ENCODE data around the gene EEF1AKMT3.

The EEF1AKMT3 gene

DNA sequence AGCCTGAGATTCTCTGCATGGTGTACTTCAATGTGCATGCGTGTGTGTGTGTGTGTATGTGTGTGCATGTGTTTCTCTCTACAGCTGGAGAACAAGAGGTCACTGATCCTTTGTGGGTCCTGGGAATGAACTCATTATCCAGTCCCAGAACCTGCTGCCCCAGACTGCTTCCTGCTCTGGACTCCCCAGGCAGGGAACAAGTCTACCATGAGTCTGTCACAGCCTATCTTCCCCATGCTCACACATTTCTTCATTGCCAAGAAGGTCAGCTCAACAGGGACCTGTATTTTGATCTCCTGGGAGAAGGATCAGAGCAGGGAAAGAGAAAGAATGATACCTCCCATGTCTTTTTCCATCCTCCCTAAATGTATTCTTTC is 31.0 kb upstream of the EEF1AKMT3 start:
- Histone ChIP-seq H4K20me1 (ENCODE audit: insufficient read depth, low read length) (no peaks in the 10 kb centered on the region), H3K4me3 (ENCODE audit: low read depth, low read length, poor library complexity, severe bottlenecking) (peak overlapping the region; percentile 74), H3K27me3 (ENCODE audit: insufficient read depth, low read length) (no peaks in the 10 kb centered on the region), H3F3A (ENCODE audit: insufficient read depth, low read length) (no peaks in the 10 kb centered on the region; the same call in 1 of the 2 replicates), H3K79me2 (ENCODE audit: insufficient read depth, low read length) (no peaks in the 10 kb centered on the region), H3K36me3 (ENCODE audit: insufficient read depth, low read length) (peaks cover 4% of the 10 kb centered on the region; the same call in 1 of the 2 replicates), H3K9me2 (ENCODE audit: low read depth, low read length) (no peaks in the 10 kb centered on the region), H3K4me2 (ENCODE audit: low read length) (peak overlapping the region; percentile 82), H3K9ac (ENCODE audit: low read length) (peak overlapping the region; percentile 71), H3K9me3 (ENCODE audit: low read length) (no peaks in the 10 kb centered on the region), H2AFZ (ENCODE audit: low read length) (no peak overlapping the region), H3K4me1 (ENCODE audit: insufficient read depth, low read length, severe bottlenecking) (peaks cover 57% of the 10 kb centered on the region), H3K27ac (ENCODE audit: low read depth, low read length, poor library complexity, severe bottlenecking) (peak overlapping the region; percentile 56)
- TF ChIP-seq, protein P1, sequence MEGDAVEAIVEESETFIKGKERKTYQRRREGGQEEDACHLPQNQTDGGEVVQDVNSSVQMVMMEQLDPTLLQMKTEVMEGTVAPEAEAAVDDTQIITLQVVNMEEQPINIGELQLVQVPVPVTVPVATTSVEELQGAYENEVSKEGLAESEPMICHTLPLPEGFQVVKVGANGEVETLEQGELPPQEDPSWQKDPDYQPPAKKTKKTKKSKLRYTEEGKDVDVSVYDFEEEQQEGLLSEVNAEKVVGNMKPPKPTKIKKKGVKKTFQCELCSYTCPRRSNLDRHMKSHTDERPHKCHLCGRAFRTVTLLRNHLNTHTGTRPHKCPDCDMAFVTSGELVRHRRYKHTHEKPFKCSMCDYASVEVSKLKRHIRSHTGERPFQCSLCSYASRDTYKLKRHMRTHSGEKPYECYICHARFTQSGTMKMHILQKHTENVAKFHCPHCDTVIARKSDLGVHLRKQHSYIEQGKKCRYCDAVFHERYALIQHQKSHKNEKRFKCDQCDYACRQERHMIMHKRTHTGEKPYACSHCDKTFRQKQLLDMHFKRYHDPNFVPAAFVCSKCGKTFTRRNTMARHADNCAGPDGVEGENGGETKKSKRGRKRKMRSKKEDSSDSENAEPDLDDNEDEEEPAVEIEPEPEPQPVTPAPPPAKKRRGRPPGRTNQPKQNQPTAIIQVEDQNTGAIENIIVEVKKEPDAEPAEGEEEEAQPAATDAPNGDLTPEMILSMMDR (IDR thresholded peaks at IDR 0.05; ENCODE audit: low read length), result no peak
- TF ChIP-seq EZH2 (IDR thresholded peaks at IDR 0.05; ENCODE audit: borderline replicate concordance, low read length), result no peak

DNA sequence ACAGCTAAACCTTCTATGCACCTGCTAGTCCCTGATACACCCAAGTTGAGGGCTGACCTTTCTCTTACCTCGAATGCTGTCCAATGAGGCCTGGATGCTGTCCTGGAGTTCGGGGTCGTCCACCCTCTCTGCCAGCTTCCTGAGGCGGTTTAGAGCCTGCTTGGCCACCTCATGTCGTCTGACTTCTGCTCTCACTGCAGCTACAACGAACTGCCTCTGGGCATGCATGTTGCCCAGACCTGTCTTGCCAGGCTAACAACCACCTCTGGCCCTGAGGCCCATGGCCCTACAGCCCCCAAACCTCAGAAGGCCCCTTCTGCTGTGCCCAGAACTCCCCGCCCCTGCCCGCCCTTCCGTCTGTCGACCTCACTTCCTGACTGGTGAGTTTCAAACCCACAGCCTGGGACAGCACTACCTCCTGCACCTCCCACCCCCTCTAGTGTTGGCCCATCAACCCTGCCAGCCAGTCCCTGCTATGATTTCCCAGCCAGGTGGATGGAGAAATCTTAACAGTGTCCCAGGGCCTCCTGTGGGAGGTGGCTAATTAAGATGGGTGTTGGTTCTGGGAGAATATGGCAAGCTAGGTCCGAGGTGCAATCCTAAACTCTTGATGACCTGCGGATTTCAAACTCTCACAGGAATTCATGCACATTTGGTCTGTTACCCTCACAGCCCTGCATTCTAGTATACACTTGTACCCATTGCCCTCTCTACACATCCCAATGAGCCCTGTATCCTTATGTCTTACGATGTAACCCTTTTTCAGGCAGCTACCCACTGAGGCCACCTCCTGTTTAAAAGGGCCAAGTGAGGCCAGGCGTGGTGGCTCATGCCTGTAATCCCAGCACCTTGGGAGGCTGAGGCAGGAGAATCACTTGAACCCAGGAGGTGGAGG is 30.3 kb upstream of the EEF1AKMT3 start:
- peak overlapping the region; percentile 82 for H3K4me2 ChIP-seq (ENCODE audit: low read length)

DNA sequence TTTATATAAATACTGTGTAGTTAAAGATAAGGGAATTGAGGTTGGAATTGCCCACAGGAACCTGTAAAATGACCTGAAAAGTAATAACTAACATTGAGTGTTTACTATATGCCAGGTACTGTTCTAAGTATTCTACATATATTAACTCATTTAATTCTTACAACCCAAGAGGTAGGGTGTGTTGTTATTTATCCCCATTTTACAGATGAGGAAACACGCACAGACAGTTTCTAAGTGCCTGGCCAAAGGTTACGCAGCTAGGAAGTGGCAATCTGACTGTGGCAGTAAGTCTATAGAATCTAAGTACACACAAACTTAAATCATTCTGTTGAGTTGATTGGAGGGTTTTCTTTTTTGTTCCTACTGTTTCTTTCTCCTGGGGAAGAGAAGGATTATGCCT is 28.6 kb upstream of the EEF1AKMT3 start:
- Histone ChIP-seq H3K36me3 (ENCODE audit: insufficient read depth, low read length) (peaks cover 28% of the 10 kb centered on the region), H3F3A (ENCODE audit: insufficient read depth, low read length) (no peaks in the 10 kb centered on the region; the same call in 1 of the 2 replicates), H3K4me2 (ENCODE audit: low read length) (peak overlapping the region; percentile 79), H3K4me1 (ENCODE audit: insufficient read depth, low read length, severe bottlenecking) (peaks cover 57% of the 10 kb centered on the region), H3K79me2 (ENCODE audit: insufficient read depth, low read length) (no peaks in the 10 kb centered on the region), H3K27me3 (ENCODE audit: insufficient read depth, low read length) (no peaks in the 10 kb centered on the region), H3K9ac (ENCODE audit: low read length) (peak overlapping the region; percentile 83), H3K9me2 (ENCODE audit: low read depth, low read length) (no peaks in the 10 kb centered on the region), H2AFZ (ENCODE audit: low read length) (peak overlapping the region; percentile 5; the same call in 1 of the 2 replicates), H4K20me1 (ENCODE audit: insufficient read depth, low read length) (no peaks in the 10 kb centered on the region), H3K9me3 (ENCODE audit: low read length) (no peaks in the 10 kb centered on the region), H3K4me3 (ENCODE audit: low read depth, low read length, poor library complexity, severe bottlenecking) (peak overlapping the region; percentile 72), H3K27ac (ENCODE audit: low read depth, low read length, poor library complexity, severe bottlenecking) (peak overlapping the region; percentile 64)
- no peak for TF ChIP-seq EZH2 (IDR thresholded peaks at IDR 0.05; ENCODE audit: borderline replicate concordance, low read length)
- TF ChIP-seq, protein P1 (IDR thresholded peaks at IDR 0.05; ENCODE audit: low read length), result no peak

More for the DNA sequence above, 30.3 kb upstream of the EEF1AKMT3 start:
- Histone ChIP-seq H2AFZ (ENCODE audit: low read length) (no peak overlapping the region), H4K20me1 (ENCODE audit: insufficient read depth, low read length) (no peaks in the 10 kb centered on the region), H3K79me2 (ENCODE audit: insufficient read depth, low read length) (no peaks in the 10 kb centered on the region), H3K9me3 (ENCODE audit: low read length) (no peaks in the 10 kb centered on the region), H3K27me3 (ENCODE audit: insufficient read depth, low read length) (no peaks in the 10 kb centered on the region), H3F3A (ENCODE audit: insufficient read depth, low read length) (no peaks in the 10 kb centered on the region; the same call in 1 of the 2 replicates), H3K27ac (ENCODE audit: low read depth, low read length, poor library complexity, severe bottlenecking) (peak overlapping the region; percentile 56), H3K36me3 (ENCODE audit: insufficient read depth, low read length) (peaks cover 11% of the 10 kb centered on the region), H3K4me3 (ENCODE audit: low read depth, low read length, poor library complexity, severe bottlenecking) (peak overlapping the region; percentile 74), H3K4me1 (ENCODE audit: insufficient read depth, low read length, severe bottlenecking) (peaks cover 57% of the 10 kb centered on the region), H3K9ac (ENCODE audit: low read length) (peak overlapping the region; percentile 71), H3K9me2 (ENCODE audit: low read depth, low read length) (no peaks in the 10 kb centered on the region)
- TF ChIP-seq, protein P1 (IDR thresholded peaks at IDR 0.05; ENCODE audit: low read length), result peak; percentile 60
- TF ChIP-seq EZH2 (IDR thresholded peaks at IDR 0.05; ENCODE audit: borderline replicate concordance, low read length), result no peak

Data from OCI-LY1 (cell line).